HFF-Myc (cell line): ENCODE results near the gene NAP1L4.

Experiments used
- DNase-seq: peaks from one replicate; pipeline ENCODE4 v3.0.0-alpha.2; 2011; ENCODE audit warnings: low read depth; ENCODE audit errors: extremely low read depth
- H3K4me3 ChIP-seq: replicated peaks from 2 replicates; pipeline ENCODE4 v1.5.1; 2011; ENCODE audit warnings: low read depth, mild to moderate bottlenecking, control low read depth, low read length
- TF ChIP-seq, protein P1 (sequence below): IDR thresholded peaks from 2 replicates; pipeline ENCODE4 v1.5.1; 2012; ENCODE audit warnings: mild to moderate bottlenecking, low read depth, low read length, control low read depth; ENCODE audit errors: missing control alignments

NAP1L4 gene

DNA sequence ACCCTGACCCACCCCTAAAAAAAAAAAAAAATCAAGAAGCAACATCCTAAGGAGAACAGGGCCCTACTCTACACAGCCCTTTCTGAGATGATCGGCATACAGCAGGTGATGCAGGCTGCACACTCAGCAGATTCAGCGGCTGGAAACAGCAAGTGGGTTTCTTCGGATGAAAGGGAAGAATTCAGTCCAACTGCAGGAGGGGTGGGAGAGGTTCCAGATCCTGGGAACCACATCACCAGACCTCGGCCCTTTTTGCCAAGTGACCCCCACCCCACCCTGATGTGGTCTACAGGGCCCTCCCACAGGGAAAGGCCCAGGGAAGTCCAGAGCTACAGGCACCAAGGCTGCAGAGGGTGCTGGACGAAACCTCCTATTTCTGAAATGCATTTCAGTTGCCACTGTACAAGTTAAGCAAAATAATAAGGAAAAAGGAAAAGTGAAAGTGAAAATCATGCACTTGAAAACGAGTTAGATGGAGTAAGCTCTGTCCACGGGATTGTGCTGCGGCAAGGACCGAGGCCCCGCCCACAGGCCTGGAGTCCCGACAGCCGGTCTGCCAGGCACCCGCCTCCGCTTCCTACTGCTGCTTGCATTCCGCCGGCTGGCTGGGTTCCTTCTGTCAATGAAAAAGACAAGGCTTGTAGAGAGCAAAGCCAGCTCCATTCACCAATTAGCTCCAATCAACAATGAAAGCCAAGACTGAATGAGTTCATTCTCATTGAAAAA lies 46.9 kb downstream of the NAP1L4 start:
- no peak for DNase-seq
- TF ChIP-seq, protein P1, sequence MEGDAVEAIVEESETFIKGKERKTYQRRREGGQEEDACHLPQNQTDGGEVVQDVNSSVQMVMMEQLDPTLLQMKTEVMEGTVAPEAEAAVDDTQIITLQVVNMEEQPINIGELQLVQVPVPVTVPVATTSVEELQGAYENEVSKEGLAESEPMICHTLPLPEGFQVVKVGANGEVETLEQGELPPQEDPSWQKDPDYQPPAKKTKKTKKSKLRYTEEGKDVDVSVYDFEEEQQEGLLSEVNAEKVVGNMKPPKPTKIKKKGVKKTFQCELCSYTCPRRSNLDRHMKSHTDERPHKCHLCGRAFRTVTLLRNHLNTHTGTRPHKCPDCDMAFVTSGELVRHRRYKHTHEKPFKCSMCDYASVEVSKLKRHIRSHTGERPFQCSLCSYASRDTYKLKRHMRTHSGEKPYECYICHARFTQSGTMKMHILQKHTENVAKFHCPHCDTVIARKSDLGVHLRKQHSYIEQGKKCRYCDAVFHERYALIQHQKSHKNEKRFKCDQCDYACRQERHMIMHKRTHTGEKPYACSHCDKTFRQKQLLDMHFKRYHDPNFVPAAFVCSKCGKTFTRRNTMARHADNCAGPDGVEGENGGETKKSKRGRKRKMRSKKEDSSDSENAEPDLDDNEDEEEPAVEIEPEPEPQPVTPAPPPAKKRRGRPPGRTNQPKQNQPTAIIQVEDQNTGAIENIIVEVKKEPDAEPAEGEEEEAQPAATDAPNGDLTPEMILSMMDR, result no peak
- no peak overlapping the region for H3K4me3 ChIP-seq

DNA sequence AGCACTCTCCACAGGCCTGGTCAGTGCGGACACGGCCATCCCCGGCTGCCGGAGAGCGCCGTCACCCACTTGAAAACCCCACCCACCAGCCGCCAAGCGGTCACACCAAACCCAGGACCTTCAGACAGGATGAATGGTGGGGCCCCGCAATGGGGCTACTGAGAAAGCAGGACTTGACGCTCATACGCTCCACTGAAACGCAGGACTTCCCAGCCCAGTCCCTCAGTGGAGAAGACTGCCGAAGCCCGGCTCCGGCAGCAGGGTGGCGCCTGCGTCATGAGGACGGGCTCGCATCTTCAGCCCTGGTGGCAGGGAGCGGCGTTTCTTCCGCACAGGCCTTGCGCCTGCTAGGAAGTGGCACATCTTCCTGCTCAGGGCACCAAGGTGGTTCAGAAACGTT lies 47.6 kb downstream of the NAP1L4 start:
- TF ChIP-seq, protein P1, result no peak
- no peak for DNase-seq
- H3K4me3 ChIP-seq, result no peak overlapping the region

DNA sequence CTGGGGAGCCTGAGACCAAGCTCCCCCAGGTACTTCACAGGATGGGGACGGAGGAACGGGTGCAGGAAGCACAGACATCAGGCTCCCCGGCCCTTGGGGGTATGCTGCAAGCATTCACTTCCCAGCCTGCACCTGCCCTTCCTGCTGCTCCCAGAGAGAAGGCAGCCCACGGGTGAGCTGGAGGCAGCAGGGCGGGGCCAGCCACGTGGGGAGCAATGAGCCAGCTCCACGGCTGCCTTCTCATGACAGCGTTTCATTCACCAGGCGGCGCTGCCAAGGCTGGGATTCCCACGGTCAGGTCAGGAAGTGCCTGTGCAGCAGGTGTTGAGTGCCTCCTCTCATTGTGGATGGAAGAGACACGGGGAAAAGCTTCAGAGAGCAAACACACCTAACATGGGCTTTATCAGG lies 48.4 kb downstream of the NAP1L4 start:
- H3K4me3 ChIP-seq, result no peak overlapping the region
- TF ChIP-seq, protein P1, result no peak
- DNase-seq, result no peak

DNA sequence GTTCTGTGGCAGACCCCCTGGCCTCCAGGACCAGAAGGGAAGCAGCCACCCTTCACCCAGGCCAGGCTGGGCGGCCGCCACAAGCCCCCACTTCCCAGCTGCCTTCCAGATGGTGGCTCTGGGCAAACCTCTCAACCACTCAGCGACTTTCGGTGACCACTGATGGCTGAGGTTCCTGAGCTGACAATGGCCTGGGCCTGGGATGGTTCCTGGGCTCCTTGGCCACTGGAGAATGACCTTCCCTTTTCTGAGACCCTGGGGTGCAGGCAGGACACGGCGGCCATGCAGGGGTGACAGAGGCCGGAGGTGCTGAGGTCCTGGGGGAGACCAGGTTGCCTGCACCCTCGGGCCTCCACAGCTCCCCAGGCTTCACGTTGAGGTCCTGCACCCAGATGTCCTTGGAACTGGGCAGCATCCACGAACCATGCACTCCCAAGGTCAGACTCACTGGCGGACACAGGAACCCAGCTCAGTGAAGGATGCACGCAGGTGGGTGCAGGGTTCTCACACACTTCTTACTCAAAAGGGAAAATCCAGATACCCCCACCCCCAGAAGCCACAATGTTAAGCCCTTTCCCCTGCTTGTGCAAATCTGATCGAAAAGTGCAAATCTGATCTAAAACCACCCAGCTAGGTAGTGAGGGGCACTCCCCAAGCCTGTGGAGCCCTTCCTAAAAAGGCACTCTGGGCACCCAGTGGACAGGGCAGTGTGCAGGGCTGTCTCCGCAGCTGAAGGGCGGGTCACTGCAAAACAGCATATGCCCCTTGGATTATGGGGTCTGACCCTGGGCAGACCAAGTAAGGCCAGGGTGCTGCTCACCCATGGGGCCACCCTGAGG lies 49.0 kb downstream of the NAP1L4 start:
- H3K4me3 ChIP-seq, result no peak overlapping the region
- TF ChIP-seq, protein P1, result no peak
- DNase-seq, result no peak

DNA sequence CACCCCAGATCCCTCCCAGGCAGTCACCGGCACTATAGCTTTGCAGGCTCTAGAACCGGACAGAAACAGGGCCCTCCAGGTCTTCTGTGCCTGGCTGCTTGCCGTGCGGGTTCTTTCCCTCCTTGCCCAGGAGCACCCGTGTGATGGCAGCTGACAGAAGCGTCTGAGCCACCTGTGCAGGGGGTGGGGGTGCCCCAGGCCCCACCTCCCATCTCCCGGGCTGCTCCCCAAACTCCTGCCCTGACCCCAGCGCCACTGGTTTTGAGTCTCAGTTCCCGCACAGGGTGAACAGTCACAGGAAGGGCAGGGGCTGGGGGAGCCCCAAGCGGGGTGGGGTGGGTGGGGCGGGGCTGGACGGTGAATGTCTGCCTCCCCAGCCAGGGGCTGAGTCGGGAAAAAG lies 49.7 kb downstream of the NAP1L4 start:
- H3K4me3 ChIP-seq, result no peak overlapping the region
- TF ChIP-seq, protein P1, result no peak
- no peak for DNase-seq

DNA sequence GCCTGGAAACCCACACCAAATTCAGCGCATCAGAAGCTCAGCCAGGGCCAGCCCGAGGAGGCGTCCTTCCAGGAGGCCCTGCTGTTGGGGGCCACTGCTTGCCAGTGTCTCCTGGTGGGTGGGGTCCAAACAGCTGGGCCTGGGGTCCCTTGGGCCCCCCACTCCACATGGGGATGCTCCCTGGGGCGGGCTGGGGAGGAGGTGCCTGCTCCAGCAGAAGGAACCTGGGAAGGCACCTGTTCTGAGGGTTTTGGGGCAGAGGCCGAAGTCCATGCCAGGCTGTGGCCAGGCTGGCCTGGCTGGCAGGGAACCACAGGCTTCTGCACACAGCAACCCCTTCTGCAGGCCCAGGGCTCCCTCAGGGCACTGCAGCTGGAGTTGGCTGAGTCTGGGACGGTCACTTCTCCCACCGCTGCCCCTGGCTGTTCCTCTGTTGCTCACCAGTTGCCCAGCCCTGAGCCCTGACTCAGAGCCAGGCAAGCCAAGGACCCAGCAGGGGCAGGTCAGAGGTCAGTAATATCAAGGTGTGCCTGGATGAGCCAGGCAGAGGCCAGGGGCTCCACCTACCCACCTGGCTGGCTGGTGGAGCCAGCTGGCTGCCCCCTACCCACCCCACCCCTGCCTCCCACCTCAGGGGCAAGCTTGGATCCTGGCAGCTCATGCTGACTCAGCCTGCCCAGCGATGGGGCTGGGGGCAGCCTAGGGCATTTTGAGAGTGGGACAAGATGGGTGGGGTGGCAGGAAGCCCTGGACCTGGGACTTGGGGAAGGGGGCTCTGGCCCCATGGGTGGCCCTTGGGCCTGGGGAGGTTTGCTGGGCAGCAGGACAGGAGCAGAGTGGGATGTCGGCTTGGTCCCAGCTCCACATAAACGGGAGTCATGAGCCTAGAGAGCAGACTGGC lies 51.0 kb downstream of the NAP1L4 start:
- TF ChIP-seq, protein P1, result no peak
- no peak overlapping the region for H3K4me3 ChIP-seq
- no peak for DNase-seq
